Vein endothelial cell (primary cell): Measurements from ENCODE around the gene PFN1. TPM values are rescaled to one million over a fixed set of nuclear protein-coding genes. Genes with fewer than 3 reads are reported as not detected.

Source experiments
- small RNA-seq: library from RNA; depleted of rRNA; stranded (forward); fragments of <200 nt; gene quantifications from one replicate; pipeline ENCODE3, GENCODE V24; 2012
- total RNA-seq: library from RNA; depleted of rRNA; stranded (reverse); fragments of >200 nt; gene quantifications from 2 replicates; pipeline ENCODE4 v1.2.3, GENCODE V29; 2012

PFN1 gene
- total RNA-seq, result 506 and 560 TPM in 2 replicates

GRCh38 chr17:4948166-4948930 is at the start of gene PFN1:
TSS of gene PFN1 (minus strand) at chr17:4948530. CDS start at chr17:4948394, 136 bp downstream.

DNA sequence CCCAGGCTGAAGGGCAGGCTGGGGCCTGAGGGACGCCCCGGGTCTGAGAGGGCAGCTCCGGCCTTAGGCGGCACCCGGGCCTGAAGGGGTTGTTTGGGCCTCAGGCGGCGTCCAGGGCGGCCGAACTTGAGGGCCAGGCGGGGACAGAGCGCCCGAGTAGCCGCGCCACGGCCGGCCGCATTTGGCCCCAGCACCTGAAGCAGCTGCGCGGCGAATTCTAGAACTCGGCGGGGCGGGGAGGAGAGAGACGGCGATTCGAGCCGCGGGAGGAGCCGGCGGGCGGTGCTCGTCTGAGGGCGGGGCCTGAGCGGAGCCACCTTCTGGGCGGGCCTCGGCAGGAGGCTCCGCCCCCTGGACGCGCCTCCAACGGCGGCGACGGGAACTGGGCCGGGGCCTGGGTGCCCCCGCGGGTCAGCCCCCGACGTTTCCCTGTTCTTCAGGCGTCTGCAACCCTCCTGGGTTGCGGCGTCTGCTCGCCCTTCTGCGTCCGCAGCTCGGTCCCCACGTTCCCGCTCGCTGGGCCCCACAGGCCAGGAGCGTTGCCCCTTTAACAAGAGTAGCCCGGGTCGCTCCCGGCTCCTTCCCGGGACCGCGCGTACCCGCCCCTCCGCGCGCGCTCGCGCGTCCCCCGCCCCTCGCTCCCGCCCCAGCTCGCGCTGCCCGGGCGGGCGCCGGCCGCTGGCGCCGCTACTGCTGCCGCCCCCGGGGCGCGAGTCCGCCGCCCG is 49.1 kb upstream of the PFN1 start, which contains the start of the genes INCA1 and KIF1C:
Gene INCA1 (minus strand): TSS at position 221 of the 725 bp plus-strand sequence. CDS start 3,085 bp downstream, outside the sequence.
Gene KIF1C (plus strand): TSS at position 649 of the 725 bp plus-strand sequence. CDS start 2,297 bp downstream, outside the sequence.

GRCh38 chr17:4986951-4987766 is 38.8 kb upstream of the PFN1 start, which contains the start of gene CAMTA2:
TSS of gene CAMTA2 (minus strand) at chr17:4987675. CDS start at chr17:4986222, 1,453 bp downstream.

DNA sequence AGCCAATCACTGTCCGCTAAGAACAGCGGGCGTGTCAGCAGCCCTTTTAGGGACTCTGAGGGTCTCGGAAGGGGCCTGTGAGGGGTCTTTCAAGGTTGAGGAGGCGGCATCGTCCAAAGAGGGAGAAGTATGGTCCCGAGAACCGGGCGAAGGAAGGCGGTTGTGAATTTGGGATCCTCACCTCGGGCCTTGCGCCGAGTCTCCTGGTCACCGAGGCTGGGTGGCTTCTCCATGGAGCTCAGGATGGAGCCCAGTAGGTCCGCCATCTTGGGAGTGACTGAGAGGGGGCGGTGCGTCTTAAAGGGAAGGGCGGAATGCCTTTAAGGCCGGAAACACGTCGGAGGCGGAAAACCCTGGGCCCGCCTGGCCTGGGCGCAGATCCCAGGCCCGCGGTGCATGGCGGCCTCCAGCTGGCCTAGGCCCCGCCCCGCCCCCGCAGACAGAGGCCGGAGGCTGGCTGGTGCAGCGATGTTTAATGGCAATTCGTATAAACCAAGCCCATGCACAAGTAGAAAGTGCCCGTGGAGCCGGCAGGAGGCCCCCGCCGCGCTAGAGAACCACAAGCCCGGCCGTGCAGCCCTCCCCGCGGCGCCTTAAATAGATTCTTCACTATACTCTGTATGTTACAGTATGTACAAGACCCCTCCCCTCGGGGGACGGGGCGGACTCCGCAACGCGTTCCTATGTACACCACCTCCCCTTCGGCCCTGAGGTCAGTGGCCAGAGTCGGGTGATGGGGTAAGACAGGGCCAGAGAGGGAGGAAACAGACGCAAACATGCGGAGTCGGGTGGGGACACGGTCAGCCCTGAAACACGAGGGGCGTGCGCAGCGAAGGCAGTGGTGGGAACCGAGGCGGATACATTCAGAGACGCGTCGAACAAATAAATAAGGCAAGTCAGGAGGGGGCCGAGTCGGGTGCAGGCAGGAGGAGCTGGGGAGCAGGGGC is 19.5 kb upstream of the PFN1 start, which contains the start of gene SPAG7:
Gene SPAG7 (minus strand): TSS at position 279 of the 947 bp plus-strand sequence. CDS start 13 bp downstream, at position 266.

DNA sequence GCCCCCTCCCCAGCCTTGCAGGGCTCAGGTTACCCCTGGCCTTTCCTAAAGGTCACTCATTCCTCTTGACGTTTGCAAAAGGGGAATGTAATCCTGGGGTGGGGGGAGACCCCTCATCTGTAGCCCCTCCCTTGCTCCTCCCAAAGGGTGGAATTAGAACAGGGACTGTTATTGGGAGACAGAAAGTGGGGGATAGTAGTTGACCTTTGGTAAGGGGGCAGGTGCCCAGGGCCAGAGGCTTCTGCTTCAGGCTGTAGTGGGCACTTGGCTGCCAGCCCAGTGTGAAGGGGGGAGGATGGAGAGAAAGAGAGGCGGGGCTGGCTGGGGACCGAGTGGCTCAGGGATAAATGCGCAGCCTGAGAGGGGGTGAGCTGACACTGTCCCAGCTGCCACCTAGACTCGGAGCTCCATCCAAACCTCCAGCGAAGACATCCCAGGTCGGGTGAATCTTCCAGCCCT is 2.4 kb upstream of the PFN1 start, which contains the start of gene ENO3:
Gene ENO3 (plus strand): TSS at position 374 of the 459 bp plus-strand sequence. CDS start 711 bp downstream, outside the sequence.

GRCh38 chr17:4939796-4940554 is 8.4 kb downstream of the PFN1 start, which contains the start of the genes RNF167 and SLC25A11:
TSS of gene RNF167 (plus strand) at chr17:4940268. CDS start at chr17:4940910, 642 bp downstream.
TSS of gene SLC25A11 (minus strand) at chr17:4940046. CDS start at chr17:4939910, 136 bp downstream.

GRCh38 chr17:4931963-4932362 is 16.4 kb downstream of the PFN1 start, which contains the start of gene GP1BA:
TSS of gene GP1BA (plus strand) at chr17:4932277. CDS start at chr17:4932605, 328 bp downstream.

GRCh38 chr17:4903051-4903818 is 45.1 kb downstream of the PFN1 start, which contains the start of gene CHRNE:
TSS of gene CHRNE (minus strand) at chr17:4903098. CDS start at chr17:4903063, 35 bp downstream.

GRCh38 chr17:4899341-4900230 is 48.7 kb downstream of the PFN1 start, which contains the start of gene C17orf107:
TSS of gene C17orf107 (plus strand) at chr17:4899536. CDS start at chr17:4899763, 227 bp downstream.

Small RNAs within 50 kb of the gene (small RNA-seq; reads per million reads assigned to genes)
- gene MIR6864, result 0.19 reads per million
- not detected for gene MIR6865

Other genes with a start within 250 kb of the PFN1 start
- gene PELP1, start 244.4 kb downstream of the PFN1 start, total RNA-seq, result 26.5 and 29.7 TPM in 2 replicates
- gene ARRB2, start 237.9 kb downstream of the PFN1 start, total RNA-seq, result 11.8 and 12.4 TPM in 2 replicates
- 13.8 and 14.4 TPM in 2 replicates for gene MED11, start 217.1 kb downstream of the PFN1 start, total RNA-seq
- under 0.01 TPM in 1 of 2 replicates, not detected in the other for gene ZMYND15, start 208.7 kb downstream of the PFN1 start, total RNA-seq
- gene CXCL16, start 208.6 kb downstream of the PFN1 start, total RNA-seq, result 2.0 and 3.9 TPM in 2 replicates
- gene TM4SF5, start 176.6 kb downstream of the PFN1 start, total RNA-seq, result not detected in 2 replicates
- gene VMO1, start 162.2 kb downstream of the PFN1 start, total RNA-seq, result not detected in 2 replicates
- not detected in 2 replicates for gene GLTPD2, start 159.6 kb downstream of the PFN1 start, total RNA-seq
- gene PSMB6, start 152.4 kb downstream of the PFN1 start, total RNA-seq, result 154 and 158 TPM in 2 replicates
- 35.3 and 38.9 TPM in 2 replicates for gene PLD2, start 141.4 kb downstream of the PFN1 start, total RNA-seq
- 57.6 and 66.6 TPM in 2 replicates for gene MINK1, start 115.2 kb downstream of the PFN1 start, total RNA-seq
- 1.1 and 1.3 TPM in 2 replicates for gene C17orf107, start 49.0 kb downstream of the PFN1 start, total RNA-seq
- 0.65 and 3.0 TPM in 2 replicates for gene CHRNE, start 45.4 kb downstream of the PFN1 start, total RNA-seq
- not detected in 2 replicates for gene GP1BA, start 16.3 kb downstream of the PFN1 start, total RNA-seq
- gene SLC25A11, start 8.5 kb downstream of the PFN1 start, total RNA-seq, result 40.4 and 59.4 TPM in 2 replicates
- 39.5 and 40.2 TPM in 2 replicates for gene RNF167, start 8.3 kb downstream of the PFN1 start, total RNA-seq
- 1.5 and 1.6 TPM in 2 replicates for gene ENO3, start 2.6 kb upstream of the PFN1 start, total RNA-seq
- 40.2 and 45.6 TPM in 2 replicates for gene SPAG7, start 19.3 kb upstream of the PFN1 start, total RNA-seq
- 8.2 and 10.0 TPM in 2 replicates for gene CAMTA2, start 39.1 kb upstream of the PFN1 start, total RNA-seq
- 0.33 and 0.48 TPM in 2 replicates for gene INCA1, start 49.0 kb upstream of the PFN1 start, total RNA-seq
- 116 and 123 TPM in 2 replicates for gene KIF1C, start 49.4 kb upstream of the PFN1 start, total RNA-seq
- gene SLC52A1, start 86.9 kb upstream of the PFN1 start, total RNA-seq, result 0.33 TPM in 1 of 2 replicates, not detected in the other
- 2.0 and 2.7 TPM in 2 replicates for gene ZFP3, start 129.9 kb upstream of the PFN1 start, total RNA-seq
- 5.3 and 6.5 TPM in 2 replicates for gene ZNF232, start 163.3 kb upstream of the PFN1 start, total RNA-seq
- gene USP6, start 167.5 kb upstream of the PFN1 start, total RNA-seq, result not detected in 2 replicates
- gene ZNF594, start 243.3 kb upstream of the PFN1 start, total RNA-seq, result 4.6 and 6.8 TPM in 2 replicates